GM12878 (cell line): Measurements from ENCODE around the gene SMPD2. TPM values are rescaled to one million over a fixed set of nuclear protein-coding genes. Genes with fewer than 3 reads are reported as not detected.

Experiments used
- ATAC-seq: fragments of 200-7000 bp; cut with Tn5 transposase; 3 replicates; pipeline ENCODE4 v1.9.1; 2020; ENCODE audit warnings: mild to moderate bottlenecking, moderate library complexity
- BruUV-seq: library from RNA; stranded (reverse); fragments of 400-500 nt; replicated peaks from 2 replicates; lab custom pipeline; 2021; lab: Mats Ljungman, UMichigan
- CTCF ChIA-PET: fragments of 300-600 bp; sonication (Branson Sonifier 250); formaldehyde crosslinking; extraction: SDS; loops from one replicate; lab custom pipeline; 2021; ENCODE audit warnings: inconsistent platforms; lab: Yijun Ruan, JAX
- POLR2A ChIA-PET: fragments of 350-600 bp; formaldehyde crosslinking; extraction: SDS; loops from one replicate; lab custom pipeline; 2021; ENCODE audit warnings: inconsistent platforms; lab: Charles Lee
- RAD21 ChIA-PET: fragments of 300-600 bp; sonication (Branson Sonifier 250); formaldehyde crosslinking; loops from one replicate; lab custom pipeline; 2023; ENCODE audit warnings: antibody characterized with exemption; ENCODE audit not compliant: unreplicated experiment; lab: Charles Lee
- SMC1A ChIA-PET: fragments of 300-600 bp; sonication (Branson Sonifier 250); formaldehyde crosslinking; loops from one replicate; lab custom pipeline; 2023; ENCODE audit not compliant: unreplicated experiment, uncharacterized antibody; lab: Charles Lee
- DNase-seq: peaks from one replicate; pipeline ENCODE4 v3.0.0-alpha.2; 2011; ENCODE audit warnings: low read depth, low spot score
- FAIRE-seq: peaks from 3 replicates; lab custom pipeline; 2011; peaks lifted over from hg19 to GRCh38; lab: Jason Lieb, UNC
- H2AFZ ChIP-seq: 2 replicates; pipeline ENCODE4 v1.6.0; 2011; ENCODE audit warnings: low read depth, low read length, control low read depth; ENCODE audit not compliant: control insufficient read depth
- H3K27ac ChIP-seq: 2 replicates; pipeline ENCODE4 v1.5.1; 2011; ENCODE audit warnings: control low read depth; ENCODE audit not compliant: control insufficient read depth, insufficient read depth
- H3K27me3 ChIP-seq, 2 experiments: replicated peaks in 1 of 2; 2 replicates each; pipeline versions ENCODE4 v1.6.0 to v1.6.1; 2011; ENCODE audit warnings: low read length in 1 of 2; ENCODE audit not compliant: control insufficient read depth in 2 of 2, insufficient read depth in 2 of 2
- H3K36me3 ChIP-seq, 2 experiments: 2 replicates each; pipeline ENCODE4 v1.5.1; 2011; ENCODE audit warnings: low read length in 1 of 2; ENCODE audit not compliant: control insufficient read depth in 2 of 2, insufficient read depth in 2 of 2
- H3K4me1 ChIP-seq: 2 replicates; pipeline ENCODE4 v1.6.1; 2011; ENCODE audit warnings: mild to moderate bottlenecking, low read length, moderate library complexity, mixed read lengths; ENCODE audit not compliant: control insufficient read depth, insufficient read depth
- H3K4me2 ChIP-seq: 2 replicates; pipeline ENCODE4 v1.6.0; 2011; ENCODE audit warnings: control low read depth; ENCODE audit not compliant: control insufficient read depth, insufficient read depth
- H3K4me3 ChIP-seq: fragments of 200-600 bp; sonication (generic); 2 replicates; pipeline ENCODE4 v1.5.1; 2016
- H3K79me2 ChIP-seq: 2 replicates; pipeline ENCODE4 v1.6.0; 2011; ENCODE audit warnings: low read length; ENCODE audit not compliant: control insufficient read depth, insufficient read depth
- H3K9ac ChIP-seq: 2 replicates; pipeline ENCODE4 v1.8.0; 2011; ENCODE audit warnings: low read length, control low read depth, mixed read lengths; ENCODE audit not compliant: control insufficient read depth, insufficient read depth
- H3K9me3 ChIP-seq: replicated peaks from 3 replicates; pipeline ENCODE4 v1.5.1; 2011; ENCODE audit warnings: mild to moderate bottlenecking, low read length; ENCODE audit not compliant: control insufficient read depth, insufficient read depth
- H4K20me1 ChIP-seq: 2 replicates; pipeline ENCODE4 v1.6.0; 2011; ENCODE audit not compliant: control insufficient read depth, insufficient read depth
- EED ChIP-seq: sonication (generic); IDR thresholded peaks from 2 replicates; pipeline ENCODE4 v1.6.1; 2016; ENCODE audit warnings: antibody characterized with exemption, low read depth
- GABPA ChIP-seq: IDR thresholded peaks from 2 replicates; pipeline ENCODE4 v1.6.1; 2014; ENCODE audit warnings: antibody characterized with exemption, low read depth, mild to moderate bottlenecking, inconsistent platforms
- HDAC2 ChIP-seq: fragments of 200-600 bp; sonication (generic); IDR thresholded peaks from 2 replicates; pipeline ENCODE4 v1.6.1; 2017
- IKZF2 ChIP-seq, 2 experiments: fragments of 450-650 bp; IDR thresholded peaks; 2 replicates each; pipeline ENCODE4 v1.6.1; 2017; ENCODE audit warnings: mild to moderate bottlenecking in 2 of 2, moderate library complexity in 2 of 2
- MAX ChIP-seq: IDR thresholded peaks from 2 replicates; pipeline ENCODE4 v1.6.1; 2012; ENCODE audit warnings: low read depth, low read length, improper control_type of control experiment
- NFYA ChIP-seq: IDR thresholded peaks from 2 replicates; pipeline ENCODE4 v1.6.1; 2011; ENCODE audit warnings: low read depth, mild to moderate bottlenecking, low read length, improper control_type of control experiment, borderline replicate concordance
- NKRF ChIP-seq: fragments of 450-650 bp; conservative IDR thresholded peaks from 2 replicates; pipeline ENCODE4 v1.6.1; 2017; ENCODE audit warnings: mild to moderate bottlenecking, moderate library complexity
- RBBP5 ChIP-seq: fragments of 200-600 bp; sonication (generic); conservative IDR thresholded peaks from 2 replicates; pipeline ENCODE4 v1.6.1; 2016
- RUNX3 ChIP-seq: IDR thresholded peaks from 2 replicates; pipeline ENCODE4 v1.6.1; 2012; ENCODE audit warnings: low read length, inconsistent platforms
- SMC3 ChIP-seq: IDR thresholded peaks from 2 replicates; pipeline ENCODE4 v1.6.1; 2011; ENCODE audit warnings: low read length, improper control_type of control experiment, borderline replicate concordance
- STAT1 ChIP-seq: fragments of 450-650 bp; conservative IDR thresholded peaks from 2 replicates; pipeline ENCODE4 v1.6.1; 2014; ENCODE audit warnings: antibody characterized with exemption, mild to moderate bottlenecking
- ZNF217 ChIP-seq: fragments of 450-650 bp; IDR thresholded peaks from 2 replicates; pipeline ENCODE4 v1.6.1; 2017; ENCODE audit warnings: antibody characterized with exemption, mild to moderate bottlenecking
- ZNF384 ChIP-seq: IDR thresholded peaks from 2 replicates; pipeline ENCODE4 v1.6.1; 2012; ENCODE audit warnings: low read depth, mild to moderate bottlenecking, low read length, improper control_type of control experiment, borderline replicate concordance
- WGBS: methylation state at CpG from one replicate; pipeline ENCODE4 v1.1.6; 2016; ENCODE audit warnings: low lambda C conversion rate; ENCODE audit not compliant: insufficient replicate concordance, insufficient coverage; ENCODE audit errors: missing lambda C conversion rate; 5-methylcytosine and 5-hydroxymethylcytosine counted together
- in situ Hi-C: fragments of 300-500 bp; cut with MboI; formaldehyde crosslinking; loops from 9 replicates; pipeline ENCODE4 v1.14.3; 2018; ENCODE audit warnings: mixed read lengths
- intact Hi-C: fragments of 100-400 bp; cut with micrococcal nuclease; formaldehyde crosslinking; loops from one replicate; pipeline ENCODE4 v1.14.2; 2022; ENCODE audit not compliant: unreplicated experiment
- polyA plus RNA-seq, 11 experiments: library from polyadenylated mRNA; depleted of rRNA in 4 of 11; unstranded in 6 of 11; stranded (reverse) in 5 of 11; fragments of >200 nt; fragmentation: Nextera tagmentation in 4 of 11; fragmentation: Illumina TruSeq in 1 of 11; extraction: Ambion mirVana in 4 of 11; extraction: Trizol in 1 of 11; gene quantifications; 1 replicate in 1 of 11; 2 replicates in 10 of 11; pipeline versions ENCODE4 v1.2.1 to v1.2.3, GENCODE V29; 2011 to 2016; ENCODE audit warnings: inconsistent platforms in 2 of 11, missing spikeins in 2 of 11, low read depth in 1 of 11
- total RNA-seq, 4 experiments: library from RNA; depleted of rRNA in 3 of 4; stranded (reverse); fragments of >200 nt in 3 of 4; fragmentation: Illumina TruSeq in 1 of 4; extraction: Trizol in 1 of 4; gene quantifications; 2 replicates each; pipeline versions ENCODE4 v1.2.1 to v1.2.3, GENCODE V29; 2013 to 2021
- TF ChIP-seq, protein P1 (sequence below): fragments of 450-650 bp; IDR thresholded peaks from 2 replicates; pipeline ENCODE4 v1.6.1; 2017; ENCODE audit warnings: mild to moderate bottlenecking, moderate library complexity

Gene SMPD2
- total and polyA plus RNA-seq, 10 of the 15 experiments (the other 5 are each of a cell fraction or from before 2014, with no cell fraction given), result 0.06 to 15.4 (median 9.7) TPM

DNA sequence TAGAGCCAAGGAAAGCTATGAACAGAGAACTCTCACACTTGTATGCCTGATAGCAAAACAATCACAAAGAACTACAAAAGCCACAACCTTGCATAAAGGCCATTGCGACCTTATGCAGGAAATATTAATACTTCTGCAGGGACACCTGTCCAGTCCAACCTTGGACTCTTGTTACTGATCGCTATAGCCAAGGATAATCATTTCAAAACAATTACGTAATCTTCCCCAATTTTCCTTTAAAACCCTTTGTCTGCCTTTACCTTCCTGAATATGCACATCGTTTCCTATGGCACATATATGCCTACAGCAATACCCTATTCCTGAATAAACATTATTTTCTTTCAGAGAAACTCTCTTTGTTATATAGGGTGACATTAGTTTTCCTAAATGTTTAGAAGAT lies 22.9 kb upstream of the SMPD2 start:
- Histone ChIP-seq H3K4me1 (no peaks in the 10 kb centered on the region), H3K9me3 (no peaks in the 10 kb centered on the region), H3K27me3 (no peaks in the 10 kb centered on the region), H2AFZ (no peak overlapping the region), H3K9ac (no peak overlapping the region), H3K4me2 (no peak overlapping the region), H3K27ac (no peak overlapping the region), H3K36me3 (no peaks in the 10 kb centered on the region), H3K79me2 (no peaks in the 10 kb centered on the region), H3K4me3 (no peak overlapping the region), H4K20me1 (no peaks in the 10 kb centered on the region)
- no peak for TF ChIP-seq RUNX3
- TF ChIP-seq MAX, result no peak
- no peak for TF ChIP-seq ZNF217
- TF ChIP-seq, protein P1, sequence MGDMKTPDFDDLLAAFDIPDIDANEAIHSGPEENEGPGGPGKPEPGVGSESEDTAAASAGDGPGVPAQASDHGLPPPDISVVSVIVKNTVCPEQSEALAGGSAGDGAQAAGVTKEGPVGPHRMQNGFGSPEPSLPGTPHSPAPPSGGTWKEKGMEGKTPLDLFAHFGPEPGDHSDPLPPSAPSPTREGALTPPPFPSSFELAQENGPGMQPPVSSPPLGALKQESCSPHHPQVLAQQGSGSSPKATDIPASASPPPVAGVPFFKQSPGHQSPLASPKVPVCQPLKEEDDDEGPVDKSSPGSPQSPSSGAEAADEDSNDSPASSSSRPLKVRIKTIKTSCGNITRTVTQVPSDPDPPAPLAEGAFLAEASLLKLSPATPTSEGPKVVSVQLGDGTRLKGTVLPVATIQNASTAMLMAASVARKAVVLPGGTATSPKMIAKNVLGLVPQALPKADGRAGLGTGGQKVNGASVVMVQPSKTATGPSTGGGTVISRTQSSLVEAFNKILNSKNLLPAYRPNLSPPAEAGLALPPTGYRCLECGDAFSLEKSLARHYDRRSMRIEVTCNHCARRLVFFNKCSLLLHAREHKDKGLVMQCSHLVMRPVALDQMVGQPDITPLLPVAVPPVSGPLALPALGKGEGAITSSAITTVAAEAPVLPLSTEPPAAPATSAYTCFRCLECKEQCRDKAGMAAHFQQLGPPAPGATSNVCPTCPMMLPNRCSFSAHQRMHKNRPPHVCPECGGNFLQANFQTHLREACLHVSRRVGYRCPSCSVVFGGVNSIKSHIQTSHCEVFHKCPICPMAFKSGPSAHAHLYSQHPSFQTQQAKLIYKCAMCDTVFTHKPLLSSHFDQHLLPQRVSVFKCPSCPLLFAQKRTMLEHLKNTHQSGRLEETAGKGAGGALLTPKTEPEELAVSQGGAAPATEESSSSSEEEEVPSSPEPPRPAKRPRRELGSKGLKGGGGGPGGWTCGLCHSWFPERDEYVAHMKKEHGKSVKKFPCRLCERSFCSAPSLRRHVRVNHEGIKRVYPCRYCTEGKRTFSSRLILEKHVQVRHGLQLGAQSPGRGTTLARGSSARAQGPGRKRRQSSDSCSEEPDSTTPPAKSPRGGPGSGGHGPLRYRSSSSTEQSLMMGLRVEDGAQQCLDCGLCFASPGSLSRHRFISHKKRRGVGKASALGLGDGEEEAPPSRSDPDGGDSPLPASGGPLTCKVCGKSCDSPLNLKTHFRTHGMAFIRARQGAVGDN, result no peak
- no peak for TF ChIP-seq NKRF
- no peak for TF ChIP-seq EED
- no peak for TF ChIP-seq GABPA
- no peak for TF ChIP-seq RBBP5
- TF ChIP-seq NFYA, result no peak
- TF ChIP-seq SMC3, result no peak
- no peak for TF ChIP-seq IKZF2 (IDR thresholded peaks at IDR 0.05)
- TF ChIP-seq HDAC2, result no peak
- TF ChIP-seq ZNF384, result no peak
- TF ChIP-seq STAT1, result no peak
- 59% methylated on average over 4 of the region's 4 CpGs for WGBS
- intact Hi-C loops, result no loop called here
- ChIA-PET RAD21 (no interaction called here), POLR2A (no interaction called here), SMC1A (no interaction called here), CTCF (interaction anchor here (0.7 to 1.0 kb wide), 4 partner anchors 10 to 176 kb away, joined by 3 read pairs; no protein-coding TSS in a partner anchor)
- FAIRE-seq, result no peak
- in situ Hi-C loops, result no loop called here
- DNase-seq, result no peak
- no TSS peak for BruUV-seq
- ATAC-seq, result no peak
